Activated T-cell treated with anti-CD3 and anti-CD28 coated beads, Interleukin-2, amount 50 U/mL, for 4 hours (primary cell): Measurements from ENCODE around the gene PREB. TPM values are rescaled to one million over a fixed set of nuclear protein-coding genes. Genes with fewer than 3 reads are reported as not detected.
"Not testable (repeated sequence)": the region's sequence is repeated elsewhere in the genome, so short reads cannot be mapped to it uniquely, and the experiment has no call there.

Experiments used
- ATAC-seq, 2 donors: fragments of 200-7000 bp; cut with Tn5 transposase; one replicate each; pipeline ENCODE4 v1.10.0; 2021
- DNase-seq: peaks from one replicate; pipeline ENCODE4 v3.0.0-alpha.2; 2020
- H3K27me3 Mint-ChIP-seq: one replicate; pipeline ENCODE4 v1.8.0; 2021; ENCODE audit warnings: low read depth, mixed read lengths
- H3K36me3 Mint-ChIP-seq: one replicate; pipeline ENCODE4 v1.8.0; 2022; ENCODE audit warnings: mixed read lengths; ENCODE audit not compliant: insufficient read depth
- H3K4me1 Mint-ChIP-seq: one replicate; pipeline ENCODE4 v1.8.0; 2021; ENCODE audit warnings: low read depth, mixed read lengths
- H3K4me3 Mint-ChIP-seq: one replicate; pipeline ENCODE4 v1.8.0; 2021; ENCODE audit warnings: mild to moderate bottlenecking, moderate library complexity, mixed read lengths
- H3K9me3 Mint-ChIP-seq: one replicate; pipeline ENCODE4 v1.8.0; 2021; ENCODE audit warnings: mixed read lengths
- total RNA-seq, 3 donors: library from RNA; stranded (reverse); gene quantifications; one replicate each; pipeline ENCODE4 v1.2.1, GENCODE V29; 2021

PREB gene
- total RNA-seq: 100 to 1,000 TPM in 2 of 3 donors, 10 to 100 TPM in 1; 98.0 to 119 (median 106) TPM

GRCh38 chr2:27133905-27134780, at the start of gene PREB:
PREB (minus strand) TSS chr2:27134636; CDS start chr2:27134421, 215 bp downstream.
- Mint-ChIP-seq H3K27me3 (no peaks in the 10 kb centered on the region), H3K4me1 (peaks cover 21% of the 10 kb centered on the region), H3K9me3 (no peaks in the 10 kb centered on the region), H3K4me3 (peak within 1 kb of the TSS; percentile 91), H3K36me3 (peaks cover 15% of the 10 kb centered on the region)
- peak; percentile 99 for DNase-seq
- peak; percentile 92 to 95 for ATAC-seq

- no peaks in the 10 kb centered on the region for H3K4me1 Mint-ChIP-seq
- no peak overlapping the region for H3K4me3 Mint-ChIP-seq
- no peaks in the 10 kb centered on the region for H3K9me3 Mint-ChIP-seq
- no peaks in the 10 kb centered on the region for H3K36me3 Mint-ChIP-seq
- ATAC-seq: no peak
- no peak for DNase-seq
- H3K27me3 Mint-ChIP-seq: peaks cover 36% of the 10 kb centered on the region
These were observed 49.7 kb upstream of the PREB start for GRCh38 chr2:27184115-27184514.

GRCh38 chr2:27182346-27182745, 47.9 kb upstream of the PREB start:
- H3K4me1 Mint-ChIP-seq: no peaks in the 10 kb centered on the region
- H3K4me3 Mint-ChIP-seq: no peak overlapping the region
- DNase-seq (no peak), ATAC-seq (no peak)
- no peaks in the 10 kb centered on the region for H3K36me3 Mint-ChIP-seq
- no peaks in the 10 kb centered on the region for H3K9me3 Mint-ChIP-seq
- H3K27me3 Mint-ChIP-seq: peaks cover 36% of the 10 kb centered on the region

GRCh38 chr2:27179344-27180000, 45.0 kb upstream of the PREB start:
- Mint-ChIP-seq H3K9me3 (no peaks in the 10 kb centered on the region), H3K27me3 (peaks cover 42% of the 10 kb centered on the region), H3K4me3 (no peak overlapping the region), H3K36me3 (no peaks in the 10 kb centered on the region), H3K4me1 (no peaks in the 10 kb centered on the region)
- DNase-seq (no peak), ATAC-seq (no peak)

GRCh38 chr2:27178469-27178868, 44.0 kb upstream of the PREB start:
- ATAC-seq (no peak), DNase-seq (no peak)
- Mint-ChIP-seq H3K4me1 (no peaks in the 10 kb centered on the region), H3K9me3 (no peaks in the 10 kb centered on the region), H3K36me3 (no peaks in the 10 kb centered on the region), H3K4me3 (no peak overlapping the region), H3K27me3 (peaks cover 35% of the 10 kb centered on the region)

GRCh38 chr2:27177441-27178351, 43.3 kb upstream of the PREB start:
- DNase-seq (no peak), ATAC-seq (no peak)
- Mint-ChIP-seq H3K36me3 (no peaks in the 10 kb centered on the region), H3K9me3 (no peaks in the 10 kb centered on the region), H3K4me1 (no peaks in the 10 kb centered on the region), H3K4me3 (no peak overlapping the region), H3K27me3 (peaks cover 35% of the 10 kb centered on the region)

- H3K36me3 Mint-ChIP-seq, H3K9me3 Mint-ChIP-seq, ATAC-seq, DNase-seq, H3K4me1 Mint-ChIP-seq, H3K4me3 Mint-ChIP-seq: not testable (repeated sequence)
- H3K27me3 Mint-ChIP-seq: peaks cover 31% of the 10 kb centered on the region
These were observed 41.3 kb upstream of the PREB start for GRCh38 chr2:27175781-27176180.

- no peaks in the 10 kb centered on the region for H3K9me3 Mint-ChIP-seq
- no peak overlapping the region for H3K4me3 Mint-ChIP-seq
- H3K36me3 Mint-ChIP-seq: no peaks in the 10 kb centered on the region
- ATAC-seq: no peak
- no peak for DNase-seq
- H3K27me3 Mint-ChIP-seq: peaks cover 31% of the 10 kb centered on the region
- peaks cover 2% of the 10 kb centered on the region for H3K4me1 Mint-ChIP-seq
These were observed 40.9 kb upstream of the PREB start for GRCh38 chr2:27175330-27175729.

- Mint-ChIP-seq H3K27me3 (peaks cover 26% of the 10 kb centered on the region), H3K4me1 (peaks cover 2% of the 10 kb centered on the region), H3K36me3 (no peaks in the 10 kb centered on the region), H3K9me3 (no peaks in the 10 kb centered on the region), H3K4me3 (no peak overlapping the region)
- DNase-seq (no peak), ATAC-seq (no peak)
These were observed 40.2 kb upstream of the PREB start for GRCh38 chr2:27174638-27175037.

- DNase-seq (no peak), ATAC-seq (no peak)
- peaks cover 14% of the 10 kb centered on the region for H3K27me3 Mint-ChIP-seq
- H3K9me3 Mint-ChIP-seq: no peaks in the 10 kb centered on the region
- H3K4me1 Mint-ChIP-seq: peaks cover 2% of the 10 kb centered on the region
- no peaks in the 10 kb centered on the region for H3K36me3 Mint-ChIP-seq
- no peak overlapping the region for H3K4me3 Mint-ChIP-seq
These were observed 37.0 kb upstream of the PREB start for GRCh38 chr2:27171351-27171848.

GRCh38 chr2:27170581-27171337, 36.3 kb upstream of the PREB start:
- ATAC-seq (no peak), DNase-seq (no peak)
- Mint-ChIP-seq H3K4me1 (peaks cover 2% of the 10 kb centered on the region), H3K27me3 (peaks cover 11% of the 10 kb centered on the region), H3K4me3 (no peak overlapping the region), H3K9me3 (no peaks in the 10 kb centered on the region), H3K36me3 (no peaks in the 10 kb centered on the region)

- Mint-ChIP-seq H3K36me3 (no peaks in the 10 kb centered on the region), H3K9me3 (no peaks in the 10 kb centered on the region), H3K4me1 (no peaks in the 10 kb centered on the region), H3K27me3 (no peaks in the 10 kb centered on the region), H3K4me3 (no peak overlapping the region)
- ATAC-seq: no peak
- DNase-seq: no peak
These were observed 30.7 kb upstream of the PREB start for GRCh38 chr2:27164960-27165763.
